ENCODE results near the gene SIDT2.

DNA sequence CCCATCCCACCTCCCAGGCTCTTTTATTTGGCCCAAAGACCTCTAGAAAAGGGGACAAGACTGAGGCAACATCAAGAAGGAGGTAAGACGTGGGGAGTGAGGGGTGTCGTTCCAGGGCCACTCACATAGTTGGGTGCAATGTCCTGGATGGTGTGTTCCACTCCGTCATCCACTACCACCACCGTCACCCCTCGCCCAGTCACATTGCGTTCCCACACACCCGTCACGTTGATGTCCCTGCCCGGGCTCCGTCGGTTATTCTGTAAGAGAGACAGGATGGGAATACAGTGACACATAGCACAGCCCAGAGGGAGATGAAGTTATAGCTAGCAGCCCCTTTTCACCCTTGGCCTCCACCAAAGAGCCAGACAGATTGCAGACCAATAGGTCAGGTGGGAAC lies 49.5 kb downstream of the SIDT2 start:
- TF ChIP-seq CTCF (IDR thresholded peaks at IDR 0.05) (no peak), ZFX (IDR thresholded peaks at IDR 0.05; ENCODE audit: borderline replicate concordance) (no peak)
